ENCODE results near the gene TJP1.
"Not testable (repeated sequence)": the region's sequence is repeated elsewhere in the genome, so short reads cannot be mapped to it uniquely, and the experiment has no call there.

The TJP1 gene

DNA sequence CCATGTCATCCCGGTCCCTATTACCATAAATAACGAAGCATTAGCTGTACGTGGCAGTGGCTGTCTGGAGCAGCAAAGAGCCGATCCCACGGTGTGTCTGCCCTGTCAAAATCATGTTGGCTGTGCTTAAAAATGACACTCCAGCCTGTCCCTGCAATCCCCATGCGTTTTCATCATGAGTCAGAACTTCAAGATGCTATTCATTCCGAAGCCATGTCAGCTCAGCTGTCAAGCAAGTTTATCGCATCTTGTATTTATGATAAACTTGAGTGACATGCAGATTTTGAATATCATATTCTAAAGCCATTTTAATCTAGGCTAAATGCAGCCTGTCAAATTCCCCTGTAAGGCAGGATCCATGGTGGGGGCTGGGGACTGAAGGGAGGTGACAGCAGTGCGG, 152.4 kb downstream of the TJP1 start:
- TF ChIP-seq, protein P1, sequence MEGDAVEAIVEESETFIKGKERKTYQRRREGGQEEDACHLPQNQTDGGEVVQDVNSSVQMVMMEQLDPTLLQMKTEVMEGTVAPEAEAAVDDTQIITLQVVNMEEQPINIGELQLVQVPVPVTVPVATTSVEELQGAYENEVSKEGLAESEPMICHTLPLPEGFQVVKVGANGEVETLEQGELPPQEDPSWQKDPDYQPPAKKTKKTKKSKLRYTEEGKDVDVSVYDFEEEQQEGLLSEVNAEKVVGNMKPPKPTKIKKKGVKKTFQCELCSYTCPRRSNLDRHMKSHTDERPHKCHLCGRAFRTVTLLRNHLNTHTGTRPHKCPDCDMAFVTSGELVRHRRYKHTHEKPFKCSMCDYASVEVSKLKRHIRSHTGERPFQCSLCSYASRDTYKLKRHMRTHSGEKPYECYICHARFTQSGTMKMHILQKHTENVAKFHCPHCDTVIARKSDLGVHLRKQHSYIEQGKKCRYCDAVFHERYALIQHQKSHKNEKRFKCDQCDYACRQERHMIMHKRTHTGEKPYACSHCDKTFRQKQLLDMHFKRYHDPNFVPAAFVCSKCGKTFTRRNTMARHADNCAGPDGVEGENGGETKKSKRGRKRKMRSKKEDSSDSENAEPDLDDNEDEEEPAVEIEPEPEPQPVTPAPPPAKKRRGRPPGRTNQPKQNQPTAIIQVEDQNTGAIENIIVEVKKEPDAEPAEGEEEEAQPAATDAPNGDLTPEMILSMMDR (IDR thresholded peaks at IDR 0.05; ENCODE audit: insufficient read depth, low read depth, low read length, missing control alignments) = no peak
- DNase-seq (ENCODE audit: low read depth) = peak; percentile 87

DNA sequence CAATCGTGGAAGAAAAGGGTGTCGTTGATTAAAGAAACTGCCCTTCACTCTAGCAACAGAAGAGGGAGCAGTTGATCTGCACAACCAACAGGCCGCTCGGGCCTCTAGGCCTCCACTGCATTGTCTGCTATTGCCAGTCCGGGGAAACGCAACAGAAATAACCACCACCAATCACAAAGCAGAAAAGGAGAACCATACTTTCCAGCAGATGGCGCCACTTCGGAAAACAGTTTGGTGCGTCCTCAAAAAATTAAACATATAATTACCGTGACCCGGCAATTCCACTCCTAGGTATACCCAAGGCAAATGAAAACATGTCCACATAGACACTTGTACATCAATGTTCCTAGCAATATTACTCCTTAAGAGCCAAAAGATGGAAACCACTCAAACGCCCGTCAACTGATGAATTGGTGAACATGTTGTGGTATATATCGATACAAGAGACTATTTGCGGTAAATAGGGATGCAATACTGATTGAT, 154.1 kb downstream of the TJP1 start:
- TF ChIP-seq, protein P1 (IDR thresholded peaks at IDR 0.05; ENCODE audit: insufficient read depth, low read depth, low read length, missing control alignments) = peak; percentile 76
- peak; percentile 90 for DNase-seq (ENCODE audit: low read depth)
- H3K4me3 ChIP-seq (ENCODE audit: low read length) = no peak overlapping the region

More for the DNA sequence above, 152.4 kb downstream of the TJP1 start:
- H3K4me3 ChIP-seq (ENCODE audit: low read length) = no peak overlapping the region

DNA sequence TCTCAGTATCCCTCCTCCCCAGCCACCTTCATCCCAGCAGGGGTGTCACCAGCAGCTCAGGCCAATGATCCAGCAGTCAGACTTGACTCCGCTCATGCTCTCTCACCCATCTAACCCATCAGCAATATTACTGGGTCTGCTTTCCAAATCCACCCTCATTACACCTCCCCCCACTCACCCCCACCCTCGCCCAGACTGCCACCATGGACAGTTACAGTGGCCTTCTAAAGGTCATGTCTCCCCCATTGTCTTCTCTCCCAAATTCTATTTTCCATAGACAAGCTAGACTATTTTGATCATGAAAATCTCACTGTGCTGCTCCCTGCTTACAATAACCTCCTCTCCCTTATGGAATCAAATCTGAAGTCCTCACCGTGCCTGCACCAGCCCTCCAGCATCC, 156.0 kb downstream of the TJP1 start:
- DNase-seq (ENCODE audit: low read depth) = no peak
- TF ChIP-seq, protein P1 (IDR thresholded peaks at IDR 0.05; ENCODE audit: insufficient read depth, low read depth, low read length, missing control alignments) = no peak

DNA sequence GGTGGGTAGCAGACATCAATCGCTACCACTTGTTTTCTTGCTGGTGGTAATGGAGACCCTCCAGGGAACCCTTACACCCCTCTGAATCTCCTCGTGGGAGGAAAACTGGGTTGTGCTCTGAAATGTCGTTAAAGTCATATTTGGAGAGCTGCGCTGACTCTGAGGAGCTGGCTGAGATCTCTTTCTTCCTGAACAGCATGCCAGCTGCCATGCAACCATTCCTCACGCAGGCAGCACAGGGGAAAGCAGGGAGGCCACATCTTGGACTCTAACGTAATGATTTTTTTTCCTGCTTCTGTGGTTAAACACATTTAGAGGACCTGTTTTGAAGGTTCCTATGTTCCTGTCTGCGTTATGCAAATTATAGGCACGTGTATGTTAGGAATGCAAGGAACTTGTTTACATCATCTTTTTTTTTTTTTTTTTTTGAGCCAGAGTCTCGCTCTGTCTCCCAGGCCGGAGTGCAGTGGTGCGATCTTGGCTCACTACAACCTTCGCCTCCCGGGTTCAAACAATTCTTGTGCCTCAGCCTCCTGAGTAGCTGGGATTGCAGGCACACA, 156.7 kb downstream of the TJP1 start:
- DNase-seq (ENCODE audit: low read depth) = no peak
- TF ChIP-seq, protein P1 (IDR thresholded peaks at IDR 0.05; ENCODE audit: insufficient read depth, low read depth, low read length, missing control alignments) = no peak
- no peak overlapping the region for H3K4me3 ChIP-seq (ENCODE audit: low read length)

More for the DNA sequence above, 156.0 kb downstream of the TJP1 start:
- no peak overlapping the region for H3K4me3 ChIP-seq (ENCODE audit: low read length)

DNA sequence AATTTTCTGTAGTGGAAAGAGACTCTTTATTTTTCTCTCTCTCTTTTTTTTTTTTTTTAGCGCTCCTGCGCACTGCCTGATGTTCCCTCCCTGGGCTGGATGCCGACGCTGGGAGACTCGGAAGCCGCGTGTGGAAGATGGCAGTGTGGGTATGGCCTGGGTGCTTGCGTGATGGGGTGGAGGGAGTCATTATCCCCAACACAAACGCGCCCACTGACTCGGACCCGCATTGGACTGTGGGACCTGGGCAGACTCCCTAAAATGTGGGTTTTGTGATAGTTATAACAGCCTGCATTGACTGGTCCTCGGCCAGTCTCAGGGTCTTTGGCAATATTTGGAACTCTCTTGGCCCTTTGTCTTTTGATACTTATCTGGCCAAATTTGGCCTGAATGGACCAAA, 157.9 kb downstream of the TJP1 start:
- no peak overlapping the region for H3K4me3 ChIP-seq (ENCODE audit: low read length)
- no peak for DNase-seq (ENCODE audit: low read depth)
- TF ChIP-seq, protein P1 (IDR thresholded peaks at IDR 0.05; ENCODE audit: insufficient read depth, low read depth, low read length, missing control alignments) = no peak

DNA sequence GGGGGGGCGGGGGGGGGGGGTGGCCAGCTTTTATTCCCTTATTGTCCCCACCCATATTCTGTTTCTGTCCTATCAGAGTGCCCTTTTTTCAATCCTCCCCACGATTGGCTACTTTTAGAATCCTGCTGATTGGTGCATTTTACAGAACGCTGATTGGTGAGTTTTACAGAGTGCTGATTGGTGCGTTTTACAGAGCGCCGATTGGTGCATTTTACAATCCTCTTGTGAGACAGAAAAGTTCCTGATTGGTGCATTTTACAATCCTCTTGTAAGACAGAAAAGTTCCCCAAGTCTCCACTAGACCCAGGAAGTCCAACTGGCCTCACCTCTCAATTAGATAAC, 164.8 kb downstream of the TJP1 start:
- DNase-seq (ENCODE audit: low read depth); H3K4me3 ChIP-seq (ENCODE audit: low read length): not testable (repeated sequence)

DNA sequence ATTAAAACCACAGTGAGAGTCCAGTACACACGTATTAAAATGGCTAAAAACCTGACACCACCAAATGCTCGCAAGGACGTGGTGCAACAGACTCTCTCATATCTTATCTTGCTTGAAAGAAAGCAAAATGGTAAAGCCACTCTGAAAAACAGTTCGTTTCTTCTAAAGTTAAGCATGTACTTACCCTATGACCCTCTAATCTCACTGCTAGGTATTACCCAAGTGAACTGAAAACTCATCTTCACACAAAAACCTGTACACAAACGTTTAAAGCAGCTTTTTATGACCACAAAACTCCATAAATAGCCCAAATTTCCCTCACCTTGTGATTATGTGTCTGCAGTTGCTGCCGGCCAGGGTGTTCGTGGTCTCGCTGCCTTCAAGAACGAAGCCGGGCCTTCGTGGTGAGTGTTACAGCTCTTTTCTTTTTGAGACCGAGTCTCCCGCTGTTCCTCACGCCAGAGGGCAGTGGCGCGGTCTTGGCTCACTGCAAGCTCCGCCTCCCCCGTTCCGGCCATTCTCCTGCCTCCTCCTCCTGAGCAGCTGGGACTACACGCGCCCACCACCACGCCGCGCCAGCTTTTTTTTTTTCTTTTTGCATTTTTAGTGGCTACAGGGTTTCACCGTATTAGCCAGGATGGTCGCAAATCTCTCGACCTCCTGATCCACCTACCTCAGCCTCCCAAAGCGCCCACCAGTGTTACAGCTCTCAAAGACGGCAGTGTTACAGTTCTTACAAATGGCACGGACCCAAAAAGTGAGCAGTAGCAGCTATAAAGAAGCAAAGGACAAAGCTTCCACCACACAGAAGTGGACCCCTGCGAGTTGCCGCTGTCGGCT, 165.4 kb downstream of the TJP1 start:
- H3K4me3 ChIP-seq (ENCODE audit: low read length) = no peak overlapping the region
- DNase-seq (ENCODE audit: low read depth) = no peak
- TF ChIP-seq, protein P1 (IDR thresholded peaks at IDR 0.05; ENCODE audit: insufficient read depth, low read depth, low read length, missing control alignments) = no peak
